COR-L47 (cell line): ENCODE measurements around the gene OGA.

Experiments
- DNase-seq: peaks from one replicate; lab custom pipeline; 2025; lab: John Stamatoyannopoulos, UW

The OGA gene

GRCh38 chr10:101818119-101818871 lies at the start of gene OGA:
OGA (minus strand) TSS chr10:101818444; CDS start chr10:101818022, 422 bp downstream.
- DNase-seq: peak; percentile 91

GRCh38 chr10:101867931-101868330 lies 49.7 kb upstream of the OGA start:
- no peak for DNase-seq

- no peak for DNase-seq
Observed at GRCh38 chr10:101859530-101859929, 41.3 kb upstream of the OGA start.

- DNase-seq: no peak
Observed at GRCh38 chr10:101858723-101859500, 40.7 kb upstream of the OGA start.

- DNase-seq: no peak
Observed at GRCh38 chr10:101857802-101858476, 39.7 kb upstream of the OGA start.

GRCh38 chr10:101856626-101857025 lies 38.4 kb upstream of the OGA start:
- no peak for DNase-seq

- no peak for DNase-seq
Observed at GRCh38 chr10:101851411-101852116, 33.3 kb upstream of the OGA start.

GRCh38 chr10:101850749-101851148 lies 32.5 kb upstream of the OGA start:
- DNase-seq: no peak

- DNase-seq: no peak
Observed at GRCh38 chr10:101848894-101849351, 30.7 kb upstream of the OGA start.

GRCh38 chr10:101848408-101848807 lies 30.2 kb upstream of the OGA start:
- DNase-seq: no peak

- no peak for DNase-seq
Observed at GRCh38 chr10:101845893-101846292, 27.6 kb upstream of the OGA start.

GRCh38 chr10:101843032-101844021 lies 25.1 kb upstream of the OGA start, which contains the start of gene KCNIP2:
KCNIP2 (minus strand) TSS chr10:101843800; CDS start chr10:101843568, 232 bp downstream.
- peak; percentile 26 for DNase-seq

- DNase-seq: no peak
Observed at GRCh38 chr10:101841826-101842225, 23.6 kb upstream of the OGA start.

- peak; percentile 50 for DNase-seq
Observed at GRCh38 chr10:101840741-101841453, 22.7 kb upstream of the OGA start.

- no peak for DNase-seq
Observed at GRCh38 chr10:101840102-101840684, 21.9 kb upstream of the OGA start.

GRCh38 chr10:101839416-101840063 lies 21.3 kb upstream of the OGA start:
- no peak for DNase-seq

- no peak for DNase-seq
Observed at GRCh38 chr10:101839002-101839401, 20.8 kb upstream of the OGA start.

- no peak for DNase-seq
Observed at GRCh38 chr10:101838416-101838970, 20.2 kb upstream of the OGA start.

GRCh38 chr10:101837748-101838147 lies 19.5 kb upstream of the OGA start:
- no peak for DNase-seq
